HepG2 (cell line): ENCODE data around the gene AUH.

Source experiments
- ATF3 ChIP-seq: sonication (generic); formaldehyde crosslinking; IDR thresholded peaks from 2 replicates; pipeline ENCODE4 v1.4.0; 2020; ENCODE audit warnings: missing genetic modification reagents
- ATF7 ChIP-seq, 2 experiments: fragments of 450-650 bp in 1 of 2; sonication (generic) in 1 of 2; formaldehyde crosslinking in 1 of 2; IDR thresholded peaks; 2 replicates each; pipeline versions ENCODE4 v1.4.0 to v1.6.1; 2016 to 2020; ENCODE audit warnings: antibody characterized with exemption in 1 of 2, mild to moderate bottlenecking in 1 of 2, missing genetic modification reagents in 1 of 2
- BCL3 ChIP-seq: sonication (generic); formaldehyde crosslinking; IDR thresholded peaks from 2 replicates; pipeline ENCODE4 v1.5.1; 2020; ENCODE audit warnings: mild to moderate bottlenecking, missing genetic modification reagents, moderate library complexity
- CTCF ChIP-seq: sonication (generic); formaldehyde crosslinking; IDR thresholded peaks from 2 replicates; pipeline ENCODE4 v1.5.0; 2020; ENCODE audit warnings: mild to moderate bottlenecking, missing genetic modification reagents, moderate library complexity
- EP300 ChIP-seq, 3 experiments: sonication (generic) in 1 of 3; formaldehyde crosslinking in 1 of 3; IDR thresholded peaks; 2 replicates each; pipeline versions ENCODE4 v1.5.1 to v1.6.1; 2011 to 2020; ENCODE audit warnings: low read depth in 2 of 3, low read length in 2 of 3, borderline replicate concordance in 1 of 3, improper control_type of control experiment in 1 of 3, mild to moderate bottlenecking in 1 of 3, missing genetic modification reagents in 1 of 3, moderate library complexity in 1 of 3
- EZH2 ChIP-seq: conservative IDR thresholded peaks from 2 replicates; pipeline ENCODE4 v1.6.1; 2012; ENCODE audit warnings: mild to moderate bottlenecking, low read depth, low read length, moderate library complexity
- FIP1L1 ChIP-seq: fragments of 200-400 bp; formaldehyde crosslinking; IDR thresholded peaks from 2 replicates; pipeline ENCODE4 v1.6.1; 2018; ENCODE audit warnings: low read depth, mild to moderate bottlenecking, low read length, moderate library complexity, borderline replicate concordance; ENCODE audit not compliant: insufficient read depth
- JUND ChIP-seq: sonication (generic); formaldehyde crosslinking; IDR thresholded peaks from 2 replicates; pipeline ENCODE4 v1.8.0; 2022; ENCODE audit warnings: mild to moderate bottlenecking, missing genetic modification reagents
- POLR2AphosphoS5 ChIP-seq: IDR thresholded peaks from 2 replicates; pipeline ENCODE4 v1.6.1; 2012; ENCODE audit warnings: low read depth, low read length
- YY1 ChIP-seq: IDR thresholded peaks from 2 replicates; pipeline ENCODE4 v1.6.1; 2011; ENCODE audit warnings: low read length, low read depth, moderate library complexity, mild to moderate bottlenecking; ENCODE audit not compliant: insufficient read depth, insufficient replicate concordance
- ZNF746 ChIP-seq: sonication (generic); formaldehyde crosslinking; IDR thresholded peaks from 2 replicates; pipeline ENCODE4 v1.8.0; 2022; ENCODE audit warnings: mild to moderate bottlenecking, missing genetic modification reagents
- TF ChIP-seq, protein P1 (sequence below): sonication (generic); formaldehyde crosslinking; IDR thresholded peaks from 2 replicates; pipeline ENCODE4 v1.4.0; 2020; ENCODE audit warnings: missing genetic modification reagents, borderline replicate concordance

GRCh38 chr9:91258451-91258850, 103.3 kb downstream of the AUH start:
- TF ChIP-seq ATF3 (CRISPR knock-in tag) = no peak
- no peak for TF ChIP-seq JUND (CRISPR knock-in tag)
- no peak for TF ChIP-seq POLR2AphosphoS5
- TF ChIP-seq FIP1L1 = no peak
- TF ChIP-seq YY1 = no peak
- TF ChIP-seq CTCF (CRISPR knock-in tag) = no peak
- no peak for TF ChIP-seq ZNF746 (CRISPR knock-in tag)
- no peak for TF ChIP-seq ATF7 (IDR thresholded peaks at IDR 0.05)
- TF ChIP-seq ATF7 (CRISPR knock-in tag; IDR thresholded peaks at IDR 0.05) = no peak
- TF ChIP-seq, protein P1, sequence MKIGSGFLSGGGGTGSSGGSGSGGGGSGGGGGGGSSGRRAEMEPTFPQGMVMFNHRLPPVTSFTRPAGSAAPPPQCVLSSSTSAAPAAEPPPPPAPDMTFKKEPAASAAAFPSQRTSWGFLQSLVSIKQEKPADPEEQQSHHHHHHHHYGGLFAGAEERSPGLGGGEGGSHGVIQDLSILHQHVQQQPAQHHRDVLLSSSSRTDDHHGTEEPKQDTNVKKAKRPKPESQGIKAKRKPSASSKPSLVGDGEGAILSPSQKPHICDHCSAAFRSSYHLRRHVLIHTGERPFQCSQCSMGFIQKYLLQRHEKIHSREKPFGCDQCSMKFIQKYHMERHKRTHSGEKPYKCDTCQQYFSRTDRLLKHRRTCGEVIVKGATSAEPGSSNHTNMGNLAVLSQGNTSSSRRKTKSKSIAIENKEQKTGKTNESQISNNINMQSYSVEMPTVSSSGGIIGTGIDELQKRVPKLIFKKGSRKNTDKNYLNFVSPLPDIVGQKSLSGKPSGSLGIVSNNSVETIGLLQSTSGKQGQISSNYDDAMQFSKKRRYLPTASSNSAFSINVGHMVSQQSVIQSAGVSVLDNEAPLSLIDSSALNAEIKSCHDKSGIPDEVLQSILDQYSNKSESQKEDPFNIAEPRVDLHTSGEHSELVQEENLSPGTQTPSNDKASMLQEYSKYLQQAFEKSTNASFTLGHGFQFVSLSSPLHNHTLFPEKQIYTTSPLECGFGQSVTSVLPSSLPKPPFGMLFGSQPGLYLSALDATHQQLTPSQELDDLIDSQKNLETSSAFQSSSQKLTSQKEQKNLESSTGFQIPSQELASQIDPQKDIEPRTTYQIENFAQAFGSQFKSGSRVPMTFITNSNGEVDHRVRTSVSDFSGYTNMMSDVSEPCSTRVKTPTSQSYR (CRISPR knock-in tag) = no peak
- TF ChIP-seq EP300 (IDR thresholded peaks at IDR 0.05; ENCODE audit: low read depth in 2 of 2, low read length in 2 of 2) = no peak
- no peak for TF ChIP-seq EP300 (CRISPR knock-in tag; IDR thresholded peaks at IDR 0.05; ENCODE audit: borderline replicate concordance)
- TF ChIP-seq BCL3 = no peak
- no peak for TF ChIP-seq EZH2
